EH (cell line): ENCODE results near the gene CELSR2.
"Not testable (repeated sequence)": the region's sequence is repeated elsewhere in the genome, so short reads cannot be mapped to it uniquely, and the experiment has no call there.

Experiments
- DNase-seq: peaks from one replicate; pipeline ENCODE4 v3.0.0-alpha.2; 2015; ENCODE audit warnings: low read depth

CELSR2 gene

DNA sequence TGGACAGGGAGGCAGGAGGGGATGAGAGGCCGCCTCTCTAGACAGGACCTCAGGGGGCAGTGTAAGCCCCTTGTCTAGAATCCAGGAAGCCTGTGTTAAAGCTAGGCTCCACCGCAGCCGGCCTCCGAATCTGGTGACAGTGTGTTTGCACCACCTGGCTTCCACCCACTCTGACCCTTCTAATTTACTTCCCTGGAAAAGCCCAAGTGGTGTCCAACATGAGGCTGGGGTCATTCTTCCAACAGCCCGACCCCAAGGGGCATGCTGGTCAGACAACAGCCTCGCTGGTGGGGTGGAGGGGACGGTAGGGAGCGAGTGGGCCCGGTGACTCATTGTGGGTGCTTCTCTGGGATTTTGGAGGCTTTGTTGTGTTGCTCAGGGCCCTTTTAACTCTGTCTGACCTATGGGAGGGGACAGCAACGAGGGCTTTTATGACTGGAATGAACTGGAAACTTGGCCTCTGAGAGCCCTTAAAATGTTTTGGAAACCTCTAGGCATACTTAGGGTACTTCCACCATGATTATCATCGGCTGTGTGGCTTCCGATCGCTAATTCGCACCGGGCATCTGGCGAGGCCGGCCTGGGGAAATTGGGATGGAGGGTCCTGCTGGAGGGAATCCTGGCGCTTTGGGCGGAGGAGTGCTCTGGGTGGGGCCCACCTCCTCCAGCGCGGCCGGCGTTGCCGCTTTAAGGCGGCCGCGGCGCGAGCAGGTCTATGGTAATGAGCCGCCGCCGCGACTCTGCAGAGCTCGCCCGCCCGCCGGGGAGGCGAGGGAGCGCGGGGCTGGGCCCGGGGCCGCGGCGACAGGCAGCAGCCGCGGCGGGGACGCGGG is at the start of gene CELSR2:
CELSR2 (plus strand) TSS at position 743 of the 833 bp plus-strand sequence. CDS start 541 bp downstream, outside the sequence.
- DNase-seq, result peak; percentile 71

DNA sequence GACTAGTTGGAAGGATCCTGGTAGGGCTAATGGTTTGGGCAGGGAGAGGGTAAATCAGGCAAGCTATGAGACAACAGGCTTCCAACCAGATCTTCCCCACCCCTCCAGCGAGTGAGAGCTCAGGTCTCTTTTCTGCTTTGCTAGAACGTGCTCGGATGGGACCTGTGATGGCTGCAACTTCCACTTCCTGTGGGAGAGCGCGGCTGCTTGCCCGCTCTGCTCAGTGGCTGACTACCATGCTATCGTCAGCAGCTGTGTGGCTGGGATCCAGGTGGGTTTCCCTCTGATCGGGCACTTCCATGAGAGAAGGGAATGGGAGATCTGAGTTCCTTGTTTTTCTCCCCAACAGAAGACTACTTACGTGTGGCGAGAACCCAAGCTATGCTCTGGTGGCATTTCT is 49.6 kb upstream of the CELSR2 start:
- no peak for DNase-seq

DNA sequence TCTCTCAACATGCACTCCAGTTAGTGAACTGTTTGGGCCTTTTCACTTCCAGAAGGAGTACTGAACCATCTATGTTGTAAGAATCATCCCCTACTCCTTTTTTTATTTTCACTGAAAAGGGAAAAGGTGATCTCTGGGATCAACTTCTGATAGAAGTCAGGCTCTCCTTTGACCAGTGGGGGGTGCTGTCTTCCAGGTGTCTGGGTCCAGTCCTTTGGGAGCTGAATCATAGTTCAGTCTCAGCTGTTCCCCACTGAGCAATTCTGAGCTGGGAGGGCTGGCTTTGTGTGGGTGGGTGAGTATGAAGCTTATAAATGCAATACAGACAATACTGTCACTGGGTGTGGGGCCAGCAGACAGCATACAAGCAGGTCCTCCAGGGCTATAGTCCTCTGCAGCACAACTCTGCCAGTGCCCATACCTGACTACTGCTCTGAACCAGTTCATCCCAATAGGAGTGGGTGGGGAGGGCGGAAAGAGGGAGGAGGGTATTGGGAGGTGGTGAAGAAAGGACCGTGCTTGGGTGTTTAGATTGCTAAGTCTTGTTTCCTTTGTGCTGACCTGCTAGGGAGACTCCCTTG is 48.1 kb upstream of the CELSR2 start:
- peak; percentile 80 for DNase-seq

- no peak for DNase-seq
Measured at GRCh38 chr1:109204484-109204883, 44.9 kb upstream of the CELSR2 start.

DNA sequence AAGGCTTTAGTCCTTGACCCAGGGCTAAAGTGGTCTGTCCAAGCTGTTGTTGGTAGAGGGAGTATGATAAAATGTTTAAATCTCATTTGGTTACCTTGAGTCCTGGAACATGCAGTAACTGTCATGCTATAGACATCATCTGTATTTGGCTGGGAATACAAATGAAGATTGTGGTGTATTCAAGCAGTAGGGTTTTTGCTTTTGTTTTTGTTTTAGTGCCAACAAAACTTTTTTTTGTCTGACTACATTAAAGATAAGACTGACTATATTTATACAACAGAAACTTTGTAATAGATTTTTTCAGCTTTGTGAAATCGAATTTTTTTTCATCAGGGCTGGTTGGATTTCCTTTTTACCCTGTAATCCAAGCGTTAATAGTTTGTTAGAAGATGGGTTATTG is 43.0 kb upstream of the CELSR2 start:
- DNase-seq, result no peak

DNA sequence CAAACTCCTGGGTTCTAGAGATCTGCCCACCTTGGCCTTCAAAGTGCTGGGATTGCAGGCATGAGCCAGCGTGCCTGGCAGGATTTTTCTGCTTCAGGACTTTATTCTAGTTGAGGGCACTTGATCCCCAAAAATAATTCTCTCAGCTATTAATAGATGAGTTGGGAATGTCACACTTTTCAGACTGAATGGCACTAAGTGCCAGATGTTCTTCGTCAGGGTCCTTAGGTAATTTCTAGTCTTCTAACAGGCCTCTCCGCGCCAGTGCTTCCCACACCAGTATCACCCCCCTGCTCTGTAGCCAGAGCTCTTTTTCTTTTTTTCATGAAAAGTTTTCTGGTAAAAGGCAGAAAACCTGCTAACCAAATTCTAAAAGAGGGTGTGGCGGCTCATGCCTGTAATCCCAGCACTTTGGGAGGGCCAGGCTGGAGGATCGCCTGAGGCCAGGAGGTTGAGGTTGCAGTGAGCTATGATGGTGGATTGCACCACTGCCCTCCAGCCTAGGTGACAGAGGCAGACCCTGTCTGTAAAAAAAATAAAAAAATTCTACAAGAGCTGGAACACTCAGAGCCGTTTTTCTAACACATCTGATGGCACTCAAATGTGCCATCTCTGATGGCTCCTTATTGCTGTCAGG is 41.8 kb upstream of the CELSR2 start:
- DNase-seq, result no peak

DNA sequence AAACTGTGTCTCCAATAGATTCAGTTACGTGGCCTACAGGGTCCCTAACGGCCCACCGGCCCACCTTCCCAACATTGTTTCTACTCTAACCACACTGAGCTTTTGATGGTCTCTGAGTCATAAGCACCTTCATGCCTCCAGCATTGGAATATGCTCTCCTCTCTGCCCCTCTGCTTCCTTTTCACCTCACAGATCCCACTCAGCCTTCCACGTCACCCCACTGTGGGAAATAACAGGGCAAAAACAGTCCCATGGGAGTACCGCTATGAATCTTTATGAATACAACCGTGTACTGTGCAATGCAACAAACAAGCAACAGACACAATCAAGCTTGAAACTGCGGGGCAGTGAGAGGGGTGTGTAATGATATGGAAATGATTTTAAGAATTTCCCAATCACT is 40.9 kb upstream of the CELSR2 start:
- no peak for DNase-seq

DNA sequence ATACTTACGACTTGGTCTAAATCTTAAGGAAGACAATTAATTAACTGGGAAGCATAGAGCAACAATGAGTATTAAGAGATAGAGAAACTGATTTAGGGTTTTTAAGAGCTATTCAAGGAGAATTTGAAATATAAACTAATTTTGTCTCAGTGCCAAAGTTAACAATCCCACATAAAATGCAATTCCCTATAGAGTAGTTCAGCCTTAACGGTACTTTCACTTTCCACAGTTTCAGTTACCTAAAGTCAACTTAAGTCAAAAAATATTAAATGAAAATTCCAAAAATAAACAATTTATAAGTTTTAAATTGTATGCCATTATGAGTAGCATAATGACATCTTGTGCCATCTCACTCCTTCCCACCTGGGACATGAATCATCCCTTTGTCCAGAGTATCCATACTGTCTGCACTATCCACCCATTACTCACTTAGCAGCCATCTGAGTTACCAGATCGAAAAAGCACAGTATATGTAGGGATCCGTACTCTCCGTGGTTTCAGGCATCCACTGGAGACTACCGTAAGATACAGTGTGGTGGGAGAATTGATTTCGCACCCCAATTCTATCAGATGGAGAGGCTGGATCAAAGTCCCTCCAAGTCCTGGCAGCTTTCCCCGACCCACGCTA is 40.4 kb upstream of the CELSR2 start:
- no peak for DNase-seq

- no peak for DNase-seq
Measured at GRCh38 chr1:109210058-109210457, 39.3 kb upstream of the CELSR2 start.

DNA sequence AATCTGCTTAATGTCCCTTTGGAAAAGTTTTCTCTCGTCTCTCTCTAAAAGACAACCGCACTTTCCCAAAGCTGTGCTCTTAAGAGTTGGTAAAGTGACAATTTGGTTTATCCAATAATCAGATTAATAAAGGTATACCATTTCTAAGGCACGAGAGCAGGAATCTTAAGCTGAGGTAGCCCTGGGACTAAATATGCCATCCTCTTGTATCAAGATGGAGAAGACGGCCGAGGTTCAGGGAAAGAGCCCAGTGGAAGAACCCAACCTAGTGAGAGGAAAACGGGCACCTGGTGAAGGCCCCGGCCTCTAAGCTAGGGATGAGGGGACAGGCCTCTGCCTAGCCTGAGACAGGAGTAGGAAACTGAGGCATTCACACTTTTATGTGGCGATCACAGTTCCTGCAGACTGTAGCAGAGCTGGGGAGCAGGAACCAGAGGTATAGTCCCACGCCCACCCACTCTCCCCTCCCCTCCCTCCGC is 36.0 kb upstream of the CELSR2 start:
- no peak for DNase-seq

DNA sequence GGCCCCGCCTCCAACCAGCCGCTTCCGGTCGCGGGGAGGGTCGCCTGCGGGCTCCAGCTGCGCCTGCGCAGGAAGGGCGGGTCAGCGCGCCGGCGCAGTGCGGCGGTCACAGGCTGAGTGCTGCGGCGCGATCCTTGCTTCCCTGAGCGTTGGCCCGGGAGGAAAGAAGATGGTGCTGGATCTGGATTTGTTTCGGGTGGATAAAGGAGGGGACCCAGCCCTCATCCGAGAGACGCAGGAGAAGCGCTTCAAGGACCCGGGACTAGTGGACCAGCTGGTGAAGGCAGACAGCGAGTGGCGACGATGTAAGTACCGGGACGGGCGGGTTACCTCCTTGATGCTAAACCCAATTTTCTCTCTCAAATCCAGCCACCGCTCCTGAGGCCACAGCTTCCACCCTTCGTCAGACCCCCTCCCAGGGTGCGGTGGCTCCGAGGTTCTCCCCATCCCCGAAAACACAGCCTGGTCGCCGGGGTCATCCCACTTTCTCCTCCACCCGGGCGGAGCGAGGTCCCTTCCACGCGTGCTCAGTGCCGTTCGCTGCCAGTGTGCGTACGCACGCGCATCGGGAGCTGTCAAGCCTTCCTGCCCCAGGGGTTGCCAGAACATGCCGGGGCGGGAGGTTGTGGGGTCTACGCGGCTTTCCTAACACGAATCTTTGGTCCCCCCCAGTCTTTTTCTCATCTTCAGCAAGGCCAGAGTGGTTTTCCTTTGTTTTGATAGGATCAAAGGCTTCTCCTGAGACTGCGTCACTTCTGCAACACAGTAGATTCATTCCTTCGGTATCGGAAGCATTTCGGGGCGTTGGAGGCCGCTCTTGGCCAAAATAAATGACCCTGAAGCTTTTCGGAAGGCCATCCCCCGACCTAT is 35.3 kb upstream of the CELSR2 start, which contains the start of gene SARS1:
SARS1 (plus strand) TSS at position 95 of the 870 bp plus-strand sequence; CDS start at position 170, 75 bp downstream.
- DNase-seq, result peak; percentile 88

- peak; percentile 96 for DNase-seq
Measured at GRCh38 chr1:109214695-109215623, 34.4 kb upstream of the CELSR2 start.

DNA sequence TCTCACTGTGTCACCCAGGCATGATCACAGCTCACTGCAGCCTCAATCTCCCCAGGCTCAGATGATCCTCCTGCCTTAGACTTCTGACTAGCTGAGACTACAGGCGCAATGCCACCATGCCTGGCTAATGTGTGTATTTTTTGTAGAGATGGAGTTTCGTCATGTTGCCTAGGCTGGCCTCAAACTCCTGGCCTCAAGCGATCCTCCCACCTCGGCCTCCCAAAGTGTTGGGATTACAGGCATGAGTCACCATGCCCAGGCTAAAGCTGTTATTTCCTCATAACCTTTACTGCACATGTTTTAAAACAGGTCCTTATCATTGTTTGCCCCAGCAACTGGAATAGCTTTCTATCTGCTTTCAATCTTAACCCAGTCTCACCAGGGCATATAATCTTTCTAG is 32.7 kb upstream of the CELSR2 start:
- DNase-seq, result no peak

DNA sequence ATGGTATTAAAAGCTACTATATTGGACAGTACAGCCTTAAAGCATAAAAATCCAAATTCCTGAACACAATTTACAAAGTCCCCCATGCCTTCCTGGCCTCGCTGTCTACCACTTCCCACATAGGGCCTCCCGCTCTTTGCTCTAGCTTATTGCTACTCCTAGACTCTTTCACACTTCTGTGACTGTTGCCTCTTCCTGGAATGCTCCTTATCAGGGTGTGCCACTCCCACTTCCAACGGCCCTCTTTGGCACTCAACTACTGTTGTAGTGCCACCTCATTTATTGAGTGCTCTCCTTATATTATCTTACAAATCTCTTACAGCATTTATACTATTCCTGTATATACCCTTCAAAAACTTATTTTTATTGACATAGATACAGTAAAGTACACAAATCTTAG is 30.8 kb upstream of the CELSR2 start:
- DNase-seq, result no peak

- DNase-seq, result not testable (repeated sequence)
Measured at GRCh38 chr1:109221201-109221600, 28.1 kb upstream of the CELSR2 start.

DNA sequence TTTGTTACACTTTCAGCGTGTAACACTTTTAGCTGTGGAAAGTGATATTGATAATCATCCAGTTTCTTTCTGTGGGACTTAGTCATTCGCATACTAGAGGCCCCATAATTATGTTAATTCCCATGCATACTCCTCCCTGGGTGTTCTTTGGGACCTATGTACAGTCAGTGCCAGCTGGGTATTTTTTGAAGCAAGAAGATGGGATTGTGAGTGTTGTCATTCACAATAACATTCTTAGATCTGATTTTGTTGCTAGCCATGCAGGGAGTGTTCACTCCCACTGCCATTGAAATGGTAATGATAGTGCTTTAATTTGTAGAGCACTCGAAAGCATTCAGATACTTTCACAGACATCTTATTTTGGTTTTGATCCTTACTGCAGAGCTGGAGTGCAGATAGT is 24.0 kb upstream of the CELSR2 start:
- no peak for DNase-seq

DNA sequence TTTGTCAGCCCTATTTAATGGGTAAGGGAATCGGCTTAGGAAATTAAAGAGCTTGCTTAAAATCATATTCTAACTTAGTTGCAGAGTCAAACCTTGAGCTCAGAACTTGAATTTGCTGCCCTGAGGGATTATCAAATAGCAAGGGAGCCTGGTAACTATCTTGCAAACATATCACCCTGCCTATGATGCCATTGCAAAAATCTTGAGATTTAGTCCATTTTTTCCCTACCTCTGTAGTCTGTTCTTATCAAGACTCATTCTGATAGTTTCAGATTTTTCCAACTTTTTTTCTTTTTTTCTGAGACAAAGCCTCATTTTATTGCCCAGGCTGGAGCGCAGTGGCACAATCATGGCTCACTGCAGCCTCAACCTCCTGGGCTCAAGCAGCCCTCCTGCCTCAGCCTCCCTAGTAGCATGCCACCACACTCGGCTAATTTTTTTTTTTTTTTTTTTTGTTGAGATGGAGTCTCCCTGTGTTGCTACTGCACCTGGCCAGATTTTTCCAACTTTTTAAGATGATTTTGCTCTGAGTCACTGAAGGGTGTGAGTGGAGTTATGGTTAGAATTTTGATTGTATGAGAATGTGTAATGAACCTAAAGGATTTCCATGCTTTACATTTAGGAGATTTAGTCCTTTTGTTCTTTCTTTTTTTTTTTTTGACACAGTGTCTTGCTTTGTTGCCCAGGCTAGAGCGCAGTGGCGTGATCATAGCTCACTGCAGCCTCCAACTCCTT is 23.5 kb upstream of the CELSR2 start:
- DNase-seq, result peak; percentile 26

GRCh38 chr1:109228167-109228566 is 21.2 kb upstream of the CELSR2 start:
- DNase-seq, result peak; percentile 89

- DNase-seq, result no peak
Measured at GRCh38 chr1:109229531-109230127, 19.7 kb upstream of the CELSR2 start.
